GM13977 (cell line): ENCODE results near the gene KRT71.

Experiments
- DNase-seq: peaks from one replicate; pipeline ENCODE4 v3.0.0; 2012; ENCODE audit warnings: low spot score
- in situ Hi-C: fragments of 300-500 bp; cut with MboI; formaldehyde crosslinking; loops from one replicate; pipeline ENCODE4 v1.12.0; 2022; ENCODE audit warnings: low sequenced_read_pairs, low pct_unique_long_range_greater_than_20kb, mixed read lengths, inconsistent platforms; ENCODE audit not compliant: unreplicated experiment
- TF ChIP-seq, protein P1 (sequence below): IDR thresholded peaks from 2 replicates; pipeline ENCODE4 v1.5.1; 2012; ENCODE audit warnings: mild to moderate bottlenecking, control low read depth; ENCODE audit not compliant: insufficient read depth; ENCODE audit errors: extremely low read depth, missing control alignments

Gene KRT71

DNA sequence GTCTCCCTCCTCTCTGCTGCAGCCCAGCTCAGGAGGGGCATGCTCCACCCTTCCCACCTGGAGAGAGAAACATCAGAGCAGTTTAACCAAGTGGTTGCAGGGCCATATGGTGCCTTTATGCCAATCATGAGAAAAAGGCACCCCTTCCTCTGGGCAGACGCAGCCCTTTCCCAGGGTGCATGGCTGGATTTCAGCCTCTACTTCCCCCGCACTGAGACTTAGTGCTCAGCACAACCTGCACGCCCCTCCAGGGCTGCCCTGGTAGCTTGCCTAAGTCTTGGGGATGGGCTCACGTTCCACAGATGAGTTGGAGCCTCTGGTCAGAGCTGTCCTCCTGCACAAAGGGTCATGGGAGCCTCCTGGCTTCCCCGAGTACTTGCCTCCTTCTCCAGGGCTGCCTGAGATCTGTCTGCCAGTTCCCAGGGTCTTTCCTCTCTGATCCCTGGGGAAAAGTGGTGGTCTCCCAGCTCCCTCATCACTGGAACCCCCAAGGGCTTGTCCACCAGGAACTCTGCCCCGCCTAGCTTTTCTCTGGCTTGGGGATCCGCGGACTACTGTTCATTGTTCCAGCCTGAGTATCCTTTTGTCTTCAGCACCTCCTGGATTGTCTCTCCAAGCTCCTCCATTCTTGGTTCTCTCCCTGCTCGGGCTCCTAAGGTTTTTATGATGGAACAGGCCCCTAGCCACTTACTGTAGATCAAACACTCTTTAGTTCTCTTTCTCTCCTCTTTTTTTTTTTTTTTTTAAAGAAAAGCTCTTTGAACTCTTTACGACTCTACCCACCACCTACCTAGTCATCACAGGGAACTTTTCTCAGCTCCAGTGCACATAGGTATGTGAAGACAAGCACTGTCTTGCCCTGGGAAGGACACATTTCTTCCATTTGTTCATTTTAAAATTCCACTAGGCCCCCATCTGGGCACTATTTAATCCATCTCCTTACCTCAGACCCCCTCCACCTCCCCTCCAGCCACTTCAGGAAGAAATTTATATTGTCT lies 26.8 kb upstream of the KRT71 start:
- in situ Hi-C loops: loop anchor here (25.0 kb wide), 1 partner anchor 408 kb away; no protein-coding TSS in a partner anchor
- DNase-seq: no peak
- TF ChIP-seq, protein P1, sequence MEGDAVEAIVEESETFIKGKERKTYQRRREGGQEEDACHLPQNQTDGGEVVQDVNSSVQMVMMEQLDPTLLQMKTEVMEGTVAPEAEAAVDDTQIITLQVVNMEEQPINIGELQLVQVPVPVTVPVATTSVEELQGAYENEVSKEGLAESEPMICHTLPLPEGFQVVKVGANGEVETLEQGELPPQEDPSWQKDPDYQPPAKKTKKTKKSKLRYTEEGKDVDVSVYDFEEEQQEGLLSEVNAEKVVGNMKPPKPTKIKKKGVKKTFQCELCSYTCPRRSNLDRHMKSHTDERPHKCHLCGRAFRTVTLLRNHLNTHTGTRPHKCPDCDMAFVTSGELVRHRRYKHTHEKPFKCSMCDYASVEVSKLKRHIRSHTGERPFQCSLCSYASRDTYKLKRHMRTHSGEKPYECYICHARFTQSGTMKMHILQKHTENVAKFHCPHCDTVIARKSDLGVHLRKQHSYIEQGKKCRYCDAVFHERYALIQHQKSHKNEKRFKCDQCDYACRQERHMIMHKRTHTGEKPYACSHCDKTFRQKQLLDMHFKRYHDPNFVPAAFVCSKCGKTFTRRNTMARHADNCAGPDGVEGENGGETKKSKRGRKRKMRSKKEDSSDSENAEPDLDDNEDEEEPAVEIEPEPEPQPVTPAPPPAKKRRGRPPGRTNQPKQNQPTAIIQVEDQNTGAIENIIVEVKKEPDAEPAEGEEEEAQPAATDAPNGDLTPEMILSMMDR: no peak

DNA sequence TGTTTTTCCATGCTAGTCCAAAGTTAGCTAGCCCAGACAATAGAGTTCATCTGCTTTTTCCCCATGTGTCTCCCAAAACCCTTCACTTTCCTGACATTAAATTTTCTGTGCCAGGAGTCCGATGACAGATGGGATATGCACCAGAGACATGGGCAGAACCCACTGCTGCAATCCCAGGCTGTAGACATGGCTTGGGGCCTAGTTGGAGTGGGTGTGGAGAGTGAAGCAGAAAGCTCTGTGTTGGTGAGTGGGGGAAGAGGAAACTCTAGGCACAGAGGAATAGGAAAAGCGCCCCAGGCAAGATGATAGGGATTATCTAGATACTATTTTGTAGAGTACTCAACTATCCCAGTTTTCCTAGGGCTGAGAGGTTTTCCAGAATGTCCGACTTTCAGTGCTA lies 25.5 kb upstream of the KRT71 start:
- no peak for DNase-seq
- in situ Hi-C loops: loop anchor here (25.0 kb wide), 1 partner anchor 409 kb away; no protein-coding TSS in a partner anchor
- TF ChIP-seq, protein P1: no peak

DNA sequence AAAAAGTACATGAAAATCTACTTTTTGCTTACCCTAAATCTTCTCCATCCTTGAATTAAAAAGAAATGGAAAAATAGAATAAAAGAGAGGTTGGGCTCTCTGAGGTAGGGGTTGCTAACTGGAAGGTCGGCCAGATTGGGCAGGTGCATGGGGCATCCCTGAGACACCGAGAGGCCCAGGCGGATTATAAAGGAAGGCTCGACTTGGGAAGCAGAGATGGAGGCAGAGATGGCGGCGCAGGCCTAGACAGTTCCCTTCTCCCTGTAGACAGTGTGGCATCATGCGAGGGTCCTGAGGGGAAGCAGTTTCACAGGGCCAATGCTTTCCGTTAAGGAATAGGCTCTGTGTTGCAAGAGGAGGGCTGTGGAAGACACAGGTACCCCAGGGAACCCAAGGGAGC lies 24.4 kb upstream of the KRT71 start:
- in situ Hi-C loops: loop anchor here (25.0 kb wide), 1 partner anchor 410 kb away; no protein-coding TSS in a partner anchor
- DNase-seq: no peak
- TF ChIP-seq, protein P1: no peak

DNA sequence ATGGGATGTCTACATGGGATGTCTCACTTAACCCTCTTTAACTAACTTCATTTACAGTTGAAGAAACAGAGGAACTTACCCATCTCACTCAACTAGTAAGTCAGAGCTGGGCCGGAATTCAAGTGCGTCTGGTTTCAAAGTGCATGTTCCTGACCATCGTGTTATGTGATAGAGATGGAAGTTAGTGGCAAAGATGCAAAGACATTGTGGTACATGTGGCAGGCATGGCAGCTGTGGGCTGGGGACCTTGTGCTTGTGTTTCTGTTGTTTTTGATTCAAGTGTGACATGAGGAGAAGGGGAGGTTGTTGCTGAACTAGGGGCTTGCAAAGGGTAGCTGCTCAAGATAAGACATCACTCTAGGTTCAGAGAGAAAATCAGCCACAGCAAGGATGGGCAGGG lies 23.0 kb upstream of the KRT71 start:
- in situ Hi-C loops: loop anchor here (25.0 kb wide), 1 partner anchor 411 kb away; no protein-coding TSS in a partner anchor
- TF ChIP-seq, protein P1: no peak

DNA sequence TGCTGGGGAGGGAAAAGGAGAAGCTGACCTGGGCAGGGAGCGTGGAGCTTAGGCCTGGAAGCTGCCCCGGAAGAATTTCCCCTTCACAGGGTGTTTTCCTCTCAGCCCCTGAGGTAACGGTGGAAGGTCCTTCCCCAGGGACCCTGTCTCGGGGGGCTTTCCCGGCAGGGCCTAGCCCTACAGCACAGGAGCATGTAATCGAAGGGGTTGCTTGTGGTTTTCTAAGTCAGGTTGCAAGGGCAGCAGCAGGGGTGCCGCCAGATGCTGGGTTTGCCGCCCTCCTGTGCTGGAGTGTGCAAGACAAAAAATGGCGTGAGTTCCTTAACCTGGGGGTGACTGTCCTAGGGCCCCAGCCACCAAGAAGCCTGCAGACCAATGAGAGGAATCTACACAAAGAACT lies 22.3 kb upstream of the KRT71 start:
- in situ Hi-C loops: loop anchor here (25.0 kb wide), 1 partner anchor 412 kb away; no protein-coding TSS in a partner anchor

More for the DNA sequence above, 23.0 kb upstream of the KRT71 start:
- DNase-seq: no peak

DNA sequence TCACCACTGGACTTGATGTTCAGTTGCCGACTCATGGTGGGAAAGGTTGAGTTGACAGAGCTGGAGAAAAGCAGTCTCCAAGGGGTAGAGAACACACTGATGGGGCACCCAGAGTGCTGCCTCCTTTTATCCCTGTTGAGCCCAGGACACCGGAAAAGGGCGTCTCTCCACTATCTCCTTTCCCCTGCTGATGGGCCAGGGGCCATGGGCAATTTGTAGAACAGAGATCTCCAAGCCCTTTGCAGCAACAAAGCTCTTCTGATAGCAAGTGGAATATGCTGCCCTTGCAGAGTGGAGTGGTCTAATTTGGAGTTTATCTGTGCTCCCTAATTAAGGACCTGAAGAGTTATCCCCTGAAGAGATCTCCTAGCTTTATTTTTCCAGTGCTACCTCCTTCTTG lies 20.8 kb upstream of the KRT71 start, which contains the start of gene KRT74:
Gene KRT74, minus strand, starts transcription at position 101 of the 400 bp plus-strand sequence. Its CDS starts 66 bp downstream, at position 35.
- no peak for DNase-seq
- TF ChIP-seq, protein P1: no peak
- in situ Hi-C loops: no loop called here

More for the DNA sequence above, 22.3 kb upstream of the KRT71 start:
- DNase-seq: no peak
- TF ChIP-seq, protein P1: no peak
